ENCODE results near the gene SZT2. TPM values are rescaled to one million over a fixed set of nuclear protein-coding genes. Genes with fewer than 3 reads are reported as not detected.

Gene SZT2
- total and polyA plus RNA-seq, 2 of the 4 experiments (the other 2 are of a cell fraction), result 9.5 to 14.3 TPM

GRCh38 chr1:43349594-43350306, 39.9 kb upstream of the SZT2 start:
- Histone ChIP-seq H3K27ac (ENCODE audit: insufficient read depth, low read length) (peak overlapping the region; percentile 88), H3K79me1 (ENCODE audit: low read depth in 1 of 2, low read length in 2 of 2) (no peaks in the 10 kb centered on the region), H4K20me1 (ENCODE audit: insufficient read depth, low read length) (peaks cover 3% of the 10 kb centered on the region; the same call in 1 of the 2 replicates), H2AK9ac (replicated peaks; ENCODE audit: low read depth, low read length, poor library complexity) (peak overlapping the region; percentile 80), H3K56ac (ENCODE audit: extremely low read depth, insufficient read depth, low read length) (peak overlapping the region; percentile 40; the same call in 1 of the 2 replicates), H3K14ac (replicated peaks; ENCODE audit: low read depth, low read length) (peak overlapping the region; percentile 74), H3K4me3 (ENCODE audit: insufficient read depth, low read depth, low read length) (peak overlapping the region; percentile 19; the same call in 1 of the 2 replicates), H2BK15ac (ENCODE audit: low read depth, low read length) (peak overlapping the region; percentile 79; the same call in 2 of the 3 replicates), H2BK120ac (ENCODE audit: low read depth, low read length) (peak overlapping the region; percentile 74), H3K9ac (ENCODE audit: low read depth, low read length) (peak overlapping the region; percentile 51), H2BK20ac (ENCODE audit: low read depth, low read length) (peak overlapping the region; percentile 88), H3K18ac (ENCODE audit: low read depth, low read length) (peak overlapping the region; percentile 91), H2AK5ac (ENCODE audit: low read depth, low read length) (peak overlapping the region; percentile 78), H3K4me2 (ENCODE audit: low read depth, low read length) (peak overlapping the region; percentile 68), H3K4me1 (ENCODE audit: control insufficient read depth, insufficient read depth, low read length) (peaks cover 18% of the 10 kb centered on the region), H3K9me3 (ENCODE audit: control insufficient read depth, insufficient read depth, low read length) (no peaks in the 10 kb centered on the region), H4K5ac (ENCODE audit: low read depth, low read length) (peak overlapping the region; percentile 90), H3K4ac (ENCODE audit: low read depth, low read length) (peak overlapping the region; percentile 78), H2BK5ac (ENCODE audit: low read depth, low read length, poor library complexity, severe bottlenecking) (peak overlapping the region; percentile 55), H3K23ac (ENCODE audit: low read depth, low read length) (peak overlapping the region; percentile 82), H3K27me3 (ENCODE audit: control insufficient read depth, insufficient read depth, low read length) (0 out of 2 replicates have a peak, but pooled peaks cover 7% of the 10 kb centered on the region), H3K9me1 (ENCODE audit: insufficient read depth, low read length) (peaks cover 17% of the 10 kb centered on the region), H4K91ac (ENCODE audit: insufficient read depth, low read depth, low read length) (peak overlapping the region; percentile 90), H4K8ac (ENCODE audit: low read depth in 2 of 2, low read length in 2 of 2) (peak overlapping the region; percentile 74 to 78), H3K36me3 (ENCODE audit: control insufficient read depth, insufficient read depth, low read length) (no peaks in the 10 kb centered on the region), H2AFZ (replicated peaks; ENCODE audit: low read length, poor library complexity) (peak overlapping the region; percentile 94)
- in situ Hi-C loops (cut with MboI; ENCODE audit: low sequenced_read_pairs) (loop anchor here (10.0 kb wide), 1 partner anchor 115 kb away; no protein-coding TSS in a partner anchor), dilution Hi-C loops (cut with HindIII; ENCODE audit: low sequenced_read_pairs, unreplicated experiment) (no loop called here), intact Hi-C loops (cut with micrococcal nuclease) (no loop called here)
- peak; percentile 84 for ATAC-seq (ENCODE audit: low read depth)
- ChIA-PET POLR2A (ENCODE audit: unreplicated experiment) (no interaction called here), CTCF (interaction anchor here (1.5 kb wide), 1 partner anchor 18 kb away, joined by 3 read pairs; the partner anchor contains the start of gene ELOVL1)
- no TSS peak for BruUV-seq (replicated peaks)
- WGBS, 2 experiments (ENCODE audit: extremely low coverage in 2 of 2, insufficient read length in 1 of 2), result 47% methylated on average over 5 of the region's 11 CpGs; no CpG with 5 or more reads in 1 of the 2 experiments
- TF ChIP-seq RFX5 (IDR thresholded peaks at IDR 0.05; ENCODE audit: low read depth, low read length) (no peak), RCOR1 (IDR thresholded peaks at IDR 0.05; ENCODE audit: insufficient replicate concordance, low read length) (no peak), CHD1 (IDR thresholded peaks at IDR 0.05; ENCODE audit: low read depth, low read length) (no peak), FOS (IDR thresholded peaks at IDR 0.05; ENCODE audit: low read depth, low read length) (peak; percentile 56; the same call in 1 of the 2 replicates), CTCF (conservative IDR thresholded peaks at IDR 0.05; ENCODE audit: low read depth, low read length) (no peak), POLR2A (IDR thresholded peaks at IDR 0.05; ENCODE audit: low read depth, low read length) (no peak), MAFK (IDR thresholded peaks at IDR 0.05; ENCODE audit: low read depth, low read length) (no peak), RAD21 (IDR thresholded peaks at IDR 0.05; ENCODE audit: low read length) (no peak), CEBPB (IDR thresholded peaks at IDR 0.05; ENCODE audit: low read depth, low read length) (peak; percentile 31; the same call in 1 of the 2 replicates), BHLHE40 (IDR thresholded peaks at IDR 0.05; ENCODE audit: low read depth, low read length) (no peak), SMC3 (IDR thresholded peaks at IDR 0.05; ENCODE audit: low read depth, low read length) (no peak), ELK1 (IDR thresholded peaks at IDR 0.05; ENCODE audit: borderline replicate concordance, low read depth, low read length) (no peak), MXI1 (IDR thresholded peaks at IDR 0.05; ENCODE audit: borderline replicate concordance, low read depth, low read length) (no peak), MAZ (IDR thresholded peaks at IDR 0.05; ENCODE audit: borderline replicate concordance, low read depth, low read length) (no peak), NFE2L2 (IDR thresholded peaks at IDR 0.05; ENCODE audit: low read depth, low read length) (no peak)
- peak; percentile 92 for DNase-seq
